K562 (cell line): ENCODE data around the gene DNAJB13. TPM values are rescaled to one million over a fixed set of nuclear protein-coding genes. Genes with fewer than 3 reads are reported as not detected.

ENCODE experiments used
- BRD9 ChIP-seq: fragments of 450-650 bp; IDR thresholded peaks from 2 replicates; pipeline ENCODE4 v1.6.1; 2018; ENCODE audit warnings: low read depth; ENCODE audit not compliant: partially characterized antibody
- CCAR2 ChIP-seq: fragments of 200-400 bp; formaldehyde crosslinking; IDR thresholded peaks from 2 replicates; pipeline ENCODE4 v1.6.1; 2017; ENCODE audit warnings: mild to moderate bottlenecking, low read depth, low read length
- CHD2 ChIP-seq: IDR thresholded peaks from 2 replicates; pipeline ENCODE4 v1.6.1; 2011; ENCODE audit warnings: low read depth, low read length
- CREB1 ChIP-seq, 2 experiments: sonication (generic) in 1 of 2; formaldehyde crosslinking in 1 of 2; IDR thresholded peaks; 2 replicates each; pipeline versions ENCODE4 v1.6.1 to v1.8.0; 2012 to 2022; ENCODE audit warnings: inconsistent platforms in 1 of 2, mild to moderate bottlenecking in 1 of 2, missing genetic modification reagents in 1 of 2, moderate library complexity in 1 of 2
- DMBX1 ChIP-seq: fragments of 250-450 bp; sonication (Bioruptor Pico); IDR thresholded peaks from 2 replicates; pipeline ENCODE4 v1.8.0; 2022; ENCODE audit warnings: inconsistent platforms, mild to moderate bottlenecking, moderate library complexity, borderline replicate concordance
- EP300 ChIP-seq: IDR thresholded peaks from 2 replicates; pipeline ENCODE4 v1.6.1; 2012; ENCODE audit warnings: low read length, improper control_type of control experiment
- MYNN ChIP-seq, 2 experiments: sonication (generic); formaldehyde crosslinking in 1 of 2; IDR thresholded peaks; 2 replicates each; pipeline versions ENCODE4 v1.5.0 to v1.6.1; 2016 to 2020; ENCODE audit warnings: antibody characterized with exemption in 1 of 2, missing genetic modification reagents in 1 of 2
- NFIC ChIP-seq: fragments of 450-650 bp; IDR thresholded peaks from 2 replicates; pipeline ENCODE4 v1.6.1; 2017; ENCODE audit warnings: mild to moderate bottlenecking, inconsistent platforms
- U2AF1 ChIP-seq: fragments of 200-400 bp; formaldehyde crosslinking; optimal IDR thresholded peaks from 2 replicates; pipeline ENCODE3; 2017; ENCODE audit warnings: mild to moderate bottlenecking, low read depth, low read length, moderate library complexity
- YBX1 ChIP-seq: fragments of 450-650 bp; IDR thresholded peaks from 2 replicates; pipeline ENCODE4 v1.7.1; 2016; ENCODE audit warnings: mild to moderate bottlenecking
- ZKSCAN3 ChIP-seq: fragments of 250-450 bp; sonication (Bioruptor Pico); IDR thresholded peaks from 2 replicates; pipeline ENCODE4 v1.4.0; 2020
- ZNF212 ChIP-seq: fragments of 450-650 bp; formaldehyde crosslinking; IDR thresholded peaks from 2 replicates; pipeline ENCODE4 v1.4.0; 2020; ENCODE audit warnings: mild to moderate bottlenecking
- ZZZ3 ChIP-seq: fragments of 450-650 bp; IDR thresholded peaks from 2 replicates; pipeline ENCODE4 v1.6.1; 2016; ENCODE audit warnings: antibody characterized with exemption, mild to moderate bottlenecking, moderate library complexity
- polyA plus RNA-seq, 8 experiments: library from polyadenylated mRNA; depleted of rRNA in 4 of 8; stranded (reverse) in 5 of 8; unstranded in 3 of 8; fragments of >200 nt; fragmentation: Nextera tagmentation in 2 of 8; fragmentation: Illumina TruSeq in 1 of 8; extraction: Ambion mirVana in 2 of 8; extraction: Trizol in 1 of 8; gene quantifications; 2 replicates each; pipeline versions ENCODE4 v1.2.1 to v1.2.3, GENCODE V29; 2011 to 2014; ENCODE audit warnings: inconsistent platforms in 1 of 8, missing spikeins in 1 of 8
- total RNA-seq, 7 experiments: library from RNA; depleted of rRNA in 6 of 7; stranded (reverse); fragments of >200 nt in 6 of 7; fragmentation: Illumina TruSeq in 2 of 7; extraction: Trizol in 2 of 7; gene quantifications; 2 replicates each; pipeline versions ENCODE4 v1.2.1 to v1.2.3, GENCODE V29; 2011 to 2021; ENCODE audit warnings: low replicate concordance in 1 of 7
- TF ChIP-seq, protein P1 (sequence below): fragments of 250-450 bp; sonication (Bioruptor Pico); IDR thresholded peaks from 2 replicates; pipeline ENCODE4 v1.8.0; 2021; ENCODE audit warnings: moderate library complexity, mild to moderate bottlenecking, inconsistent platforms
- TF ChIP-seq, protein P2 (sequence below): sonication (generic); formaldehyde crosslinking; IDR thresholded peaks from 2 replicates; pipeline ENCODE4 v1.4.0; 2020; ENCODE audit warnings: mild to moderate bottlenecking, missing genetic modification reagents
- TF ChIP-seq, protein P3 (sequence below): sonication (generic); formaldehyde crosslinking; IDR thresholded peaks from 2 replicates; pipeline ENCODE4 v1.8.0; 2023; ENCODE audit warnings: missing genetic modification reagents, mild to moderate bottlenecking, borderline replicate concordance
- TF ChIP-seq, protein P4 (sequence below): fragments of 450-650 bp; conservative IDR thresholded peaks from 2 replicates; pipeline ENCODE4 v1.6.1; 2016; ENCODE audit warnings: missing genetic modification characterization, low read depth, mild to moderate bottlenecking, missing compliant biosample characterization, moderate library complexity
- TF ChIP-seq, protein P5 (sequence below): fragments of 250-450 bp; sonication (Bioruptor Pico); IDR thresholded peaks from 2 replicates; pipeline ENCODE4 v1.5.1; 2021; ENCODE audit warnings: mild to moderate bottlenecking

DNAJB13 gene
- total and polyA plus RNA-seq, 9 of the 15 experiments (the other 6 are each of a cell fraction or from before 2014, with no cell fraction given) = 0.14 TPM; not detected in 8

DNA sequence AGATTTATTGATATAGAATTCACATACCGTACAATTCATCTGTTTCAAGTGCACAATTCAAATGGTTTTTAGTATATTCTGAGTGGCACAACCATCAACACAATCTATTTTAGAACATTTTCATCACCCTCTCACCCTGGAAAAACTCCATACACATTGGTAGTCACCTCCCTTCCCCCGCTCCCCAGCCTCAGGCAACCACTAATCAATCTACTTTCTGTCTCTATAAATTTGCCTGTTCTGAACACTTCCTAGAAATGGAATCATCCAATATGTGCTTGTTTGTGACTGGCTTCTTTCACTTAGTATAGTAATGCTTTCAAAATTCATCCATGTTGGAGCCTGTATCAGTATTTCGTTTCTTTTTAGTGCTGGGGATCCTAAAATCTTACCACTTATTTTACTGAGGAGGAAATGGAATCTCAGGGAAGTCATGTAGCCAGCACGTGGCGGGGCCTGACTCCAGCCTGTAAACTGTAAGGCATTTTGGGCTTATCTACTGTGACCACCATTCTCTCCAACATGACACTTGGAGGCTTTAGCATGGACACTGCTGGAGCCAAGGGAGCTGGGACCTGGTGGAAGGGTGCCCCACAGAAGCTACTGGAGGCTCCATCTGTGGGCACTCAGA, 59.0 kb downstream of the DNAJB13 start (continued):
- no peak for TF ChIP-seq ZZZ3
- TF ChIP-seq, protein P1, sequence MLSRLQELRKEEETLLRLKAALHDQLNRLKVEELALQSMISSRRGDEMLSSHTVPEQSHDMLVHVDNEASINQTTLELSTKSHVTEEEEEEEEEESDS = no peak
- TF ChIP-seq ZNF212 (CRISPR knock-in tag) = no peak
- no peak for TF ChIP-seq U2AF1
- TF ChIP-seq, protein P2, sequence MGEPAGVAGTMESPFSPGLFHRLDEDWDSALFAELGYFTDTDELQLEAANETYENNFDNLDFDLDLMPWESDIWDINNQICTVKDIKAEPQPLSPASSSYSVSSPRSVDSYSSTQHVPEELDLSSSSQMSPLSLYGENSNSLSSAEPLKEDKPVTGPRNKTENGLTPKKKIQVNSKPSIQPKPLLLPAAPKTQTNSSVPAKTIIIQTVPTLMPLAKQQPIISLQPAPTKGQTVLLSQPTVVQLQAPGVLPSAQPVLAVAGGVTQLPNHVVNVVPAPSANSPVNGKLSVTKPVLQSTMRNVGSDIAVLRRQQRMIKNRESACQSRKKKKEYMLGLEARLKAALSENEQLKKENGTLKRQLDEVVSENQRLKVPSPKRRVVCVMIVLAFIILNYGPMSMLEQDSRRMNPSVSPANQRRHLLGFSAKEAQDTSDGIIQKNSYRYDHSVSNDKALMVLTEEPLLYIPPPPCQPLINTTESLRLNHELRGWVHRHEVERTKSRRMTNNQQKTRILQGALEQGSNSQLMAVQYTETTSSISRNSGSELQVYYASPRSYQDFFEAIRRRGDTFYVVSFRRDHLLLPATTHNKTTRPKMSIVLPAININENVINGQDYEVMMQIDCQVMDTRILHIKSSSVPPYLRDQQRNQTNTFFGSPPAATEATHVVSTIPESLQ (CRISPR knock-in tag) = no peak
- TF ChIP-seq YBX1 = no peak
- TF ChIP-seq ZKSCAN3 (CRISPR knock-in tag) = no peak
- no peak for TF ChIP-seq BRD9
- TF ChIP-seq, protein P3, sequence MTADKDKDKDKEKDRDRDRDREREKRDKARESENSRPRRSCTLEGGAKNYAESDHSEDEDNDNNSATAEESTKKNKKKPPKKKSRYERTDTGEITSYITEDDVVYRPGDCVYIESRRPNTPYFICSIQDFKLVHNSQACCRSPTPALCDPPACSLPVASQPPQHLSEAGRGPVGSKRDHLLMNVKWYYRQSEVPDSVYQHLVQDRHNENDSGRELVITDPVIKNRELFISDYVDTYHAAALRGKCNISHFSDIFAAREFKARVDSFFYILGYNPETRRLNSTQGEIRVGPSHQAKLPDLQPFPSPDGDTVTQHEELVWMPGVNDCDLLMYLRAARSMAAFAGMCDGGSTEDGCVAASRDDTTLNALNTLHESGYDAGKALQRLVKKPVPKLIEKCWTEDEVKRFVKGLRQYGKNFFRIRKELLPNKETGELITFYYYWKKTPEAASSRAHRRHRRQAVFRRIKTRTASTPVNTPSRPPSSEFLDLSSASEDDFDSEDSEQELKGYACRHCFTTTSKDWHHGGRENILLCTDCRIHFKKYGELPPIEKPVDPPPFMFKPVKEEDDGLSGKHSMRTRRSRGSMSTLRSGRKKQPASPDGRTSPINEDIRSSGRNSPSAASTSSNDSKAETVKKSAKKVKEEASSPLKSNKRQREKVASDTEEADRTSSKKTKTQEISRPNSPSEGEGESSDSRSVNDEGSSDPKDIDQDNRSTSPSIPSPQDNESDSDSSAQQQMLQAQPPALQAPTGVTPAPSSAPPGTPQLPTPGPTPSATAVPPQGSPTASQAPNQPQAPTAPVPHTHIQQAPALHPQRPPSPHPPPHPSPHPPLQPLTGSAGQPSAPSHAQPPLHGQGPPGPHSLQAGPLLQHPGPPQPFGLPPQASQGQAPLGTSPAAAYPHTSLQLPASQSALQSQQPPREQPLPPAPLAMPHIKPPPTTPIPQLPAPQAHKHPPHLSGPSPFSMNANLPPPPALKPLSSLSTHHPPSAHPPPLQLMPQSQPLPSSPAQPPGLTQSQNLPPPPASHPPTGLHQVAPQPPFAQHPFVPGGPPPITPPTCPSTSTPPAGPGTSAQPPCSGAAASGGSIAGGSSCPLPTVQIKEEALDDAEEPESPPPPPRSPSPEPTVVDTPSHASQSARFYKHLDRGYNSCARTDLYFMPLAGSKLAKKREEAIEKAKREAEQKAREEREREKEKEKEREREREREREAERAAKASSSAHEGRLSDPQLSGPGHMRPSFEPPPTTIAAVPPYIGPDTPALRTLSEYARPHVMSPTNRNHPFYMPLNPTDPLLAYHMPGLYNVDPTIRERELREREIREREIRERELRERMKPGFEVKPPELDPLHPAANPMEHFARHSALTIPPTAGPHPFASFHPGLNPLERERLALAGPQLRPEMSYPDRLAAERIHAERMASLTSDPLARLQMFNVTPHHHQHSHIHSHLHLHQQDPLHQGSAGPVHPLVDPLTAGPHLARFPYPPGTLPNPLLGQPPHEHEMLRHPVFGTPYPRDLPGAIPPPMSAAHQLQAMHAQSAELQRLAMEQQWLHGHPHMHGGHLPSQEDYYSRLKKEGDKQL (CRISPR knock-in tag) = no peak
- TF ChIP-seq EP300 = peak; percentile 34; the same call in 1 of the 2 replicates
- TF ChIP-seq, protein P4, sequence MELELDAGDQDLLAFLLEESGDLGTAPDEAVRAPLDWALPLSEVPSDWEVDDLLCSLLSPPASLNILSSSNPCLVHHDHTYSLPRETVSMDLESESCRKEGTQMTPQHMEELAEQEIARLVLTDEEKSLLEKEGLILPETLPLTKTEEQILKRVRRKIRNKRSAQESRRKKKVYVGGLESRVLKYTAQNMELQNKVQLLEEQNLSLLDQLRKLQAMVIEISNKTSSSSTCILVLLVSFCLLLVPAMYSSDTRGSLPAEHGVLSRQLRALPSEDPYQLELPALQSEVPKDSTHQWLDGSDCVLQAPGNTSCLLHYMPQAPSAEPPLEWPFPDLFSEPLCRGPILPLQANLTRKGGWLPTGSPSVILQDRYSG (tag) = 0 out of 2 replicates have a peak, but pooled peaks have one; percentile 53
- TF ChIP-seq NFIC = no peak
- no peak for TF ChIP-seq CHD2
- no peak for TF ChIP-seq CCAR2
- TF ChIP-seq DMBX1 (CRISPR knock-in tag) = peak; percentile 72
- no peak for TF ChIP-seq CREB1 (IDR thresholded peaks at IDR 0.05)
- TF ChIP-seq CREB1 (CRISPR knock-in tag; IDR thresholded peaks at IDR 0.05) = no peak
- no peak for TF ChIP-seq MYNN (IDR thresholded peaks at IDR 0.05)
- no peak for TF ChIP-seq MYNN (CRISPR knock-in tag; IDR thresholded peaks at IDR 0.05)
- TF ChIP-seq, protein P5, sequence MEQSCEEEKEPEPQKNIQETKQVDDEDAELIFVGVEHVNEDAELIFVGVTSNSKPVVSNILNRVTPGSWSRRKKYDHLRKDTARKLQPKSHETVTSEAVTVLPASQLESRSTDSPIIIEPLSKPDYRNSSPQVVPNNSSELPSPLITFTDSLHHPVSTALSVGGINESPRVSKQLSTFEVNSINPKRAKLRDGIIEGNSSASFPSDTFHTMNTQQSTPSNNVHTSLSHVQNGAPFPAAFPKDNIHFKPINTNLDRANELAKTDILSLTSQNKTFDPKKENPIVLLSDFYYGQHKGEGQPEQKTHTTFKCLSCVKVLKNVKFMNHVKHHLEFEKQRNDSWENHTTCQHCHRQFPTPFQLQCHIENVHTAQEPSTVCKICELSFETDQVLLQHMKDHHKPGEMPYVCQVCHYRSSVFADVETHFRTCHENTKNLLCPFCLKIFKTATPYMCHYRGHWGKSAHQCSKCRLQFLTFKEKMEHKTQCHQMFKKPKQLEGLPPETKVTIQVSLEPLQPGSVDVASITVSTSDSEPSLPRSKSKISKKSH (CRISPR knock-in tag) = no peak
